Prostate gland (tissue), 2 donors: ENCODE measurements around the gene AUTS2.

Experiments used
- POLR2A ChIP-seq: fragments of 450-650 bp; IDR thresholded peaks from one replicate; pipeline ENCODE4 v1.6.1; 2016; ENCODE audit warnings: antibody characterized with exemption, mild to moderate bottlenecking
- POLR2AphosphoS5 ChIP-seq: sonication (generic); formaldehyde crosslinking; IDR thresholded peaks from one replicate; pipeline ENCODE4 v1.6.1; 2017; ENCODE audit warnings: antibody characterized with exemption
- TF ChIP-seq, protein P1 (sequence below), 4 experiments: fragments of 200-600 bp in 2 of 4; fragments of 450-650 bp in 2 of 4; sonication (generic) in 2 of 4; IDR thresholded peaks; 1 replicate in 3 of 4; 2 replicates in 1 of 4; pipeline ENCODE4 v1.5.1; 2016 to 2019; ENCODE audit warnings: antibody characterized with exemption in 4 of 4, mild to moderate bottlenecking in 2 of 4, moderate library complexity in 2 of 4

- TF ChIP-seq POLR2A, result no peak
- TF ChIP-seq POLR2AphosphoS5, result no peak
- TF ChIP-seq, protein P1, sequence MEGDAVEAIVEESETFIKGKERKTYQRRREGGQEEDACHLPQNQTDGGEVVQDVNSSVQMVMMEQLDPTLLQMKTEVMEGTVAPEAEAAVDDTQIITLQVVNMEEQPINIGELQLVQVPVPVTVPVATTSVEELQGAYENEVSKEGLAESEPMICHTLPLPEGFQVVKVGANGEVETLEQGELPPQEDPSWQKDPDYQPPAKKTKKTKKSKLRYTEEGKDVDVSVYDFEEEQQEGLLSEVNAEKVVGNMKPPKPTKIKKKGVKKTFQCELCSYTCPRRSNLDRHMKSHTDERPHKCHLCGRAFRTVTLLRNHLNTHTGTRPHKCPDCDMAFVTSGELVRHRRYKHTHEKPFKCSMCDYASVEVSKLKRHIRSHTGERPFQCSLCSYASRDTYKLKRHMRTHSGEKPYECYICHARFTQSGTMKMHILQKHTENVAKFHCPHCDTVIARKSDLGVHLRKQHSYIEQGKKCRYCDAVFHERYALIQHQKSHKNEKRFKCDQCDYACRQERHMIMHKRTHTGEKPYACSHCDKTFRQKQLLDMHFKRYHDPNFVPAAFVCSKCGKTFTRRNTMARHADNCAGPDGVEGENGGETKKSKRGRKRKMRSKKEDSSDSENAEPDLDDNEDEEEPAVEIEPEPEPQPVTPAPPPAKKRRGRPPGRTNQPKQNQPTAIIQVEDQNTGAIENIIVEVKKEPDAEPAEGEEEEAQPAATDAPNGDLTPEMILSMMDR (IDR thresholded peaks at IDR 0.05), result no peak
These were observed 364.2 kb downstream of the AUTS2 start for GRCh38 chr7:69962186-69963065.
